NB4 (cell line): ENCODE measurements around the gene TBX5.

Source experiments
- DNase-seq: peaks from one replicate; pipeline ENCODE4 v3.0.0; 2010; ENCODE audit warnings: low read depth
- H3K4me3 ChIP-seq: one replicate; pipeline ENCODE4 v1.5.1; 2011; ENCODE audit warnings: mild to moderate bottlenecking, low read depth, low read length, moderate library complexity
- MAX ChIP-seq: IDR thresholded peaks from 2 replicates; pipeline ENCODE4 v1.6.1; 2011; ENCODE audit warnings: low read depth, low read length
- MYC ChIP-seq: IDR thresholded peaks from 2 replicates; pipeline ENCODE4 v1.6.1; 2011; ENCODE audit warnings: low read depth, low read length
- POLR2A ChIP-seq: IDR thresholded peaks from 2 replicates; pipeline ENCODE4 v1.6.1; 2011; ENCODE audit warnings: mild to moderate bottlenecking; ENCODE audit not compliant: insufficient read length; ENCODE audit errors: extremely low read depth
- TF ChIP-seq, protein P1 (sequence below): IDR thresholded peaks from one replicate; pipeline ENCODE4 v1.5.1; 2012; ENCODE audit warnings: low read depth, low read length

TBX5 gene

GRCh38 chr12:114344831-114345230 lies 61.1 kb downstream of the TBX5 start:
- TF ChIP-seq, protein P1, sequence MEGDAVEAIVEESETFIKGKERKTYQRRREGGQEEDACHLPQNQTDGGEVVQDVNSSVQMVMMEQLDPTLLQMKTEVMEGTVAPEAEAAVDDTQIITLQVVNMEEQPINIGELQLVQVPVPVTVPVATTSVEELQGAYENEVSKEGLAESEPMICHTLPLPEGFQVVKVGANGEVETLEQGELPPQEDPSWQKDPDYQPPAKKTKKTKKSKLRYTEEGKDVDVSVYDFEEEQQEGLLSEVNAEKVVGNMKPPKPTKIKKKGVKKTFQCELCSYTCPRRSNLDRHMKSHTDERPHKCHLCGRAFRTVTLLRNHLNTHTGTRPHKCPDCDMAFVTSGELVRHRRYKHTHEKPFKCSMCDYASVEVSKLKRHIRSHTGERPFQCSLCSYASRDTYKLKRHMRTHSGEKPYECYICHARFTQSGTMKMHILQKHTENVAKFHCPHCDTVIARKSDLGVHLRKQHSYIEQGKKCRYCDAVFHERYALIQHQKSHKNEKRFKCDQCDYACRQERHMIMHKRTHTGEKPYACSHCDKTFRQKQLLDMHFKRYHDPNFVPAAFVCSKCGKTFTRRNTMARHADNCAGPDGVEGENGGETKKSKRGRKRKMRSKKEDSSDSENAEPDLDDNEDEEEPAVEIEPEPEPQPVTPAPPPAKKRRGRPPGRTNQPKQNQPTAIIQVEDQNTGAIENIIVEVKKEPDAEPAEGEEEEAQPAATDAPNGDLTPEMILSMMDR: no peak
- TF ChIP-seq MYC: no peak
- no peak for TF ChIP-seq MAX
- TF ChIP-seq POLR2A: no peak
- no peak for DNase-seq
- no peak overlapping the region for H3K4me3 ChIP-seq

DNA sequence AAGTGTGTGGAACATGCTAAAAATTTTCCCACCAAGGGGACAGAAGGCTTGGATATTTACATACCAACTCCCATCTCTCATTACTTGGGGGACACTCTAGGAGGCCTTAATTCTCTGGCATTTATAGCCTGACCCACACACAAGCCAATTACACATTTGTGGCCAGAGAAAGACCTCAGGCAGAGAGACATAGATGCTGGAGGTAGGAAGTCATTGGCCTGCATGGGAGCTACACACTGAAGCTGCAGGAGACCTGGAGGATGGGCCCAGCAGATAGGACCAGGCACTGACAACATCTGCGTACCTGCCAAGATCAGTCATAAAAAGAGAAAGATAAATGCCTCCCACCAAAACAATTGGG lies 61.7 kb downstream of the TBX5 start:
- no peak for TF ChIP-seq POLR2A
- TF ChIP-seq MAX: no peak
- TF ChIP-seq MYC: no peak
- TF ChIP-seq, protein P1: no peak
- no peak overlapping the region for H3K4me3 ChIP-seq
- DNase-seq: no peak

DNA sequence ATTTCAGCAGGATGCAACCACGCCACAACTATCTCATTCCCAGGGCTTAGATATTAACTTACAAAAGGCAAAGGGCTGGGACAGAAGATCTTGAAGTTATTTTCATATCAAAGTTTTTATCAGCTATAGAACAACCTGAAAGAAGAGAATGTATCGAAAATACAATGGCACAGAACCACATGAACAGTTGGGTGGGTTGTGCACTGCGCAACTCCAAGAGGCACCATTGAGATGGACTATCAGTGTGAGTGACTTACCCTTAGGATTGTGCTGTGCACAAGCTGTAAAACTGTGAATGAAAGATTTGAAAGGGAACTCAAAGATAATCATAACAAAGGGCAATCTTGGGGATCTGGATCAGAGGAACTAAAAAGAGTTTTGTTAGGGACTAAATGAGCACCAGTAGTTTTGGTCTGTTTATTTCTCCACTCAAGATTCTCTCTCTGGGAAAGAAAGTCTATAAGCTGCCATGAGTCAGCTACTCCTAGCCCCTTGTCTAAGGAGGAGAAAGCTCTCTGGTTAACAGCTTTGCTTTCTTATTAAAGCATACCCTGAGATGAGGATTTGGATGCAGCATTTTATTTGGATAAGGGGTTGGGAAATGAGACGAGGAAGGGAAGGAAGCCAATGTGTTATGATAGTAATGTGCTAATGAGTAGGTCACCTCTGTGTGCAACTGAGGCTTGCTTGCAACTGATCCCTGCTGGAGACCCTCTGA lies 62.2 kb downstream of the TBX5 start:
- DNase-seq: no peak

GRCh38 chr12:114342656-114343055 lies 63.3 kb downstream of the TBX5 start:
- DNase-seq: no peak
- no peak overlapping the region for H3K4me3 ChIP-seq
- TF ChIP-seq, protein P1: no peak
- no peak for TF ChIP-seq MYC
- no peak for TF ChIP-seq POLR2A
- no peak for TF ChIP-seq MAX

More for the DNA sequence above, 62.2 kb downstream of the TBX5 start:
- no peak overlapping the region for H3K4me3 ChIP-seq
- TF ChIP-seq MYC (no peak), MAX (no peak), POLR2A (no peak)
- TF ChIP-seq, protein P1: no peak

- H3K4me3 ChIP-seq: no peak overlapping the region
- TF ChIP-seq POLR2A (no peak), MYC (no peak), MAX (no peak)
- TF ChIP-seq, protein P1: no peak
- no peak for DNase-seq
Measured at GRCh38 chr12:114341635-114342034, 64.3 kb downstream of the TBX5 start.
